ENCODE measurements around the gene CCDC51. TPM values are rescaled to one million over a fixed set of nuclear protein-coding genes. Genes with fewer than 3 reads are reported as not detected.

Gene CCDC51
- total RNA-seq, 1 experiment from 2014 or later, result 29.3 TPM

GRCh38 chr3:48399387-48400172 is 40.3 kb downstream of the CCDC51 start:
- H3K4me2 ChIP-seq (ENCODE audit: low read length), result no peak overlapping the region
- H3K79me2 ChIP-seq (ENCODE audit: insufficient read depth, low read length), result no peaks in the 10 kb centered on the region
- DNase-seq (ENCODE audit: low read depth, low spot score), result no peak
- H3K4me1 ChIP-seq (ENCODE audit: control insufficient read depth in 1 of 2, insufficient read depth in 2 of 2, low read length in 2 of 2), result peaks cover 14 to 33% of the 10 kb centered on the region in 2 experiments
- H3K27me3 ChIP-seq (ENCODE audit: insufficient read depth, low read length), result no peaks in the 10 kb centered on the region
- POLR2A ChIA-PET, result interaction anchor here (0.5 kb wide), 1 partner anchor 43 kb away, joined by 4 read pairs; no protein-coding TSS in a partner anchor
- intact Hi-C loops (cut with micrococcal nuclease), result loop anchor here (2.0 kb wide), 1 partner anchor 149 kb away; no protein-coding TSS in a partner anchor
- H3K9ac ChIP-seq (ENCODE audit: low read length), result no peak overlapping the region
- H3K9me2 ChIP-seq (ENCODE audit: insufficient read depth), result no peaks in the 10 kb centered on the region
- RAD21 ChIA-PET (ENCODE audit: low non-redundant PET in 1 of 2, low total read pairs in 2 of 2, uncharacterized antibody in 2 of 2, unreplicated experiment in 2 of 2), result interaction anchor here (0.7 to 4.1 kb wide), 5 partner anchors 34 to 613 kb away, joined by 3 to 59 read pairs (median 13); no protein-coding TSS in a partner anchor
- no peaks in the 10 kb centered on the region for H3K9me3 ChIP-seq (ENCODE audit: control insufficient read depth in 1 of 2, insufficient read depth in 1 of 2, low read depth in 1 of 2, low read length in 2 of 2)
- no peaks in the 10 kb centered on the region for H4K20me1 ChIP-seq (ENCODE audit: insufficient read depth)
- H2AFZ ChIP-seq (ENCODE audit: low read depth, low read length, poor library complexity, severe bottlenecking), result no peak overlapping the region
- H3K4me3 ChIP-seq (replicated peaks in 1 of 2; ENCODE audit: low read depth in 1 of 2, low read length in 2 of 2), result no peak overlapping the region
- no peaks in the 10 kb centered on the region for H3K36me3 ChIP-seq (ENCODE audit: control insufficient read depth in 1 of 2, insufficient read depth in 2 of 2, low read length in 2 of 2)
- no TSS peak for BruUV-seq (replicated peaks)
- CTCF ChIA-PET, result interaction anchor here (0.7 to 8.0 kb wide), 9 partner anchors 36 to 236 kb away, joined by 3 to 386 read pairs (median 3); partner anchors contain the start of genes PFKFB4 and SLC26A6
- ATAC-seq, result peak; percentile 26; the same call in 1 of the 2 replicates
- no peak overlapping the region for H3K27ac ChIP-seq (ENCODE audit: low read depth, low read length)
- TF ChIP-seq EZH2phosphoT487 (IDR thresholded peaks at IDR 0.05; ENCODE audit: borderline replicate concordance) (no peak), POLR2A (IDR thresholded peaks at IDR 0.05; ENCODE audit: borderline replicate concordance, extremely low read depth, insufficient read depth, insufficient read length) (no peak), ZNF274 (IDR thresholded peaks at IDR 0.05; ENCODE audit: low read depth, low read length) (no peak), CEBPB (IDR thresholded peaks at IDR 0.05; ENCODE audit: low read depth) (no peak), SP1 (IDR thresholded peaks at IDR 0.05; ENCODE audit: low read depth) (no peak), TCF7L2 (IDR thresholded peaks at IDR 0.05; ENCODE audit: borderline replicate concordance, extremely low read depth, insufficient read depth, insufficient read length) (no peak), ATF3 (IDR thresholded peaks at IDR 0.05) (no peak), ZBTB33 (IDR thresholded peaks at IDR 0.05; ENCODE audit: extremely low read depth, insufficient replicate concordance, low read length) (no peak), CTCF (IDR thresholded peaks at IDR 0.05 in 2 of 3, conservative IDR thresholded peaks at IDR 0.05 in 1 of 3; ENCODE audit: borderline replicate concordance in 1 of 3, insufficient read depth in 1 of 3, low read depth in 2 of 3, low read length in 2 of 3) (no peak), SRF (IDR thresholded peaks at IDR 0.05; ENCODE audit: low read depth) (no peak), ZFX (IDR thresholded peaks at IDR 0.05) (no peak), REST (IDR thresholded peaks at IDR 0.05; ENCODE audit: low read depth) (no peak), MAX (IDR thresholded peaks at IDR 0.05) (no peak), EZH2 (IDR thresholded peaks at IDR 0.05) (no peak), CBX3 (IDR thresholded peaks at IDR 0.05; ENCODE audit: low read depth) (no peak), RAD21 (IDR thresholded peaks at IDR 0.05; ENCODE audit: low read depth) (no peak), YY1 (IDR thresholded peaks at IDR 0.05; ENCODE audit: extremely low read depth, insufficient replicate concordance, low read depth, low read length) (no peak), FOSL1 (IDR thresholded peaks at IDR 0.05; ENCODE audit: low read depth) (no peak)
